Trophoblast cell (in vitro differentiated cells and primary cell): ENCODE measurements around the gene RPRD2. TPM values are rescaled to one million over a fixed set of nuclear protein-coding genes. Genes with fewer than 3 reads are reported as not detected.
A peak's percentile ranks its signal among the peaks of the same experiment; 100 is the strongest.
"Not testable (repeated sequence)": the region's sequence is repeated elsewhere in the genome, so short reads cannot be mapped to it uniquely, and the experiment has no call there.

Experiments used
- DNase-seq, 2 donors: peaks; one replicate each; pipeline ENCODE4 v3.0.0-alpha.2; 2016
- H2AFZ ChIP-seq: 2 replicates; pipeline ENCODE4 v1.6.1; 2013; ENCODE audit warnings: low read length, moderate library complexity, mild to moderate bottlenecking; ENCODE audit not compliant: insufficient read depth, poor library complexity
- H2AK5ac ChIP-seq: 2 replicates; pipeline ENCODE4 v1.6.1; 2013; ENCODE audit warnings: mild to moderate bottlenecking, low read length
- H2BK120ac ChIP-seq: 2 replicates; pipeline ENCODE4 v1.6.1; 2013; ENCODE audit warnings: low read length, mild to moderate bottlenecking, moderate library complexity; ENCODE audit not compliant: insufficient read depth, poor library complexity
- H2BK12ac ChIP-seq: 2 replicates; pipeline ENCODE4 v1.6.1; 2013; ENCODE audit warnings: mild to moderate bottlenecking, low read length, moderate library complexity
- H2BK5ac ChIP-seq: 2 replicates; pipeline ENCODE4 v1.6.1; 2013; ENCODE audit warnings: low read length, low read depth, moderate library complexity, mild to moderate bottlenecking; ENCODE audit not compliant: poor library complexity
- H3K14ac ChIP-seq: 2 replicates; pipeline ENCODE4 v1.6.1; 2013; ENCODE audit warnings: mild to moderate bottlenecking, low read length
- H3K18ac ChIP-seq: 2 replicates; pipeline ENCODE4 v1.6.1; 2013; ENCODE audit warnings: mild to moderate bottlenecking, low read length
- H3K23ac ChIP-seq: 2 replicates; pipeline ENCODE4 v1.6.1; 2013; ENCODE audit warnings: low read length
- H3K27ac ChIP-seq: 2 replicates; pipeline ENCODE4 v1.5.1; 2013; ENCODE audit warnings: low read depth, mild to moderate bottlenecking, inconsistent platforms, low read length, moderate library complexity
- H3K27me3 ChIP-seq: 2 replicates; pipeline ENCODE4 v1.6.1; 2013; ENCODE audit warnings: inconsistent platforms, mild to moderate bottlenecking, low read length, moderate library complexity; ENCODE audit not compliant: insufficient read depth
- H3K36me3 ChIP-seq, 2 experiments: 1 replicate in 1 of 2; 2 replicates in 1 of 2; pipeline ENCODE4 v1.6.1; 2013; ENCODE audit warnings: low read length in 2 of 2, mild to moderate bottlenecking in 2 of 2, moderate library complexity in 1 of 2; ENCODE audit not compliant: insufficient read depth in 2 of 2, control insufficient read depth in 1 of 2
- H3K4ac ChIP-seq: 2 replicates; pipeline ENCODE4 v1.6.1; 2013; ENCODE audit warnings: low read depth, mild to moderate bottlenecking, low read length, moderate library complexity
- H3K4me1 ChIP-seq, 2 experiments: 1 replicate in 1 of 2; 2 replicates in 1 of 2; pipeline ENCODE4 v1.6.1; 2013; ENCODE audit warnings: low read length in 2 of 2, mild to moderate bottlenecking in 2 of 2, moderate library complexity in 1 of 2; ENCODE audit not compliant: insufficient read depth in 2 of 2, control insufficient read depth in 1 of 2
- H3K4me2 ChIP-seq: 2 replicates; pipeline ENCODE4 v1.6.1; 2013; ENCODE audit warnings: inconsistent platforms, mild to moderate bottlenecking, low read length, moderate library complexity
- H3K4me3 ChIP-seq: 2 replicates; pipeline ENCODE4 v1.5.1; 2013; ENCODE audit warnings: mild to moderate bottlenecking, low read depth, low read length, inconsistent platforms
- H3K79me1 ChIP-seq: one replicate; pipeline ENCODE4 v1.6.1; 2013; ENCODE audit warnings: low read length
- H3K79me2 ChIP-seq: 2 replicates; pipeline ENCODE4 v1.6.1; 2013; ENCODE audit warnings: low read length, mild to moderate bottlenecking; ENCODE audit not compliant: control insufficient read depth, insufficient read depth, poor library complexity
- H3K9ac ChIP-seq: 2 replicates; pipeline ENCODE4 v1.6.1; 2013; ENCODE audit warnings: mild to moderate bottlenecking, low read length
- H3K9me3 ChIP-seq: 2 replicates; pipeline ENCODE4 v1.6.1; 2013; ENCODE audit warnings: low read depth, mild to moderate bottlenecking, control low read depth, inconsistent platforms, low read length; ENCODE audit not compliant: insufficient read depth
- H4K12ac ChIP-seq: 2 replicates; pipeline ENCODE4 v1.6.1; 2013; ENCODE audit warnings: low read depth, mild to moderate bottlenecking, low read length, moderate library complexity
- H4K8ac ChIP-seq: 2 replicates; pipeline ENCODE4 v1.6.1; 2013; ENCODE audit warnings: low read depth, mild to moderate bottlenecking, low read length, moderate library complexity
- H4K91ac ChIP-seq: one replicate; pipeline ENCODE4 v1.6.1; 2013; ENCODE audit warnings: low read depth, mild to moderate bottlenecking, low read length, moderate library complexity
- WGBS: extraction: QIAGEN DNeasy Blood & Tissue Kit; methylation state at CpG from one replicate; pipeline ENCODE4 v1.1.7; 2013; ENCODE audit warnings: missing lambda C conversion rate; ENCODE audit not compliant: insufficient read length, insufficient coverage; ENCODE audit errors: extremely low coverage; 5-methylcytosine and 5-hydroxymethylcytosine counted together
- polyA plus RNA-seq: library from polyadenylated mRNA; stranded (reverse); fragments of 200-250 nt; gene quantifications from 2 replicates; pipeline ENCODE4 v1.2.3, GENCODE V29; 2013

RPRD2 gene
- polyA plus RNA-seq: 20.1 and 20.3 TPM in 2 replicates

- Histone ChIP-seq H4K91ac (peak within 1 kb of the TSS; percentile 85), H2BK12ac (peak within 1 kb of the TSS; percentile 63), H3K36me3 (no peaks in the 10 kb centered on the region), H3K27ac (peak within 1 kb of the TSS; percentile 92), H3K27me3 (no peaks in the 10 kb centered on the region), H4K12ac (peak within 1 kb of the TSS; percentile 91), H2BK120ac (peak within 1 kb of the TSS; percentile 92), H3K9me3 (no peaks in the 10 kb centered on the region), H2AFZ (peak within 1 kb of the TSS; percentile 57), H3K9ac (peak within 1 kb of the TSS; percentile 90), H3K79me2 (peaks cover 15% of the 10 kb centered on the region), H4K8ac (peak within 1 kb of the TSS; percentile 94), H3K4ac (peak within 1 kb of the TSS; percentile 83), H3K4me1 (peaks cover 0 to 4% of the 10 kb centered on the region in 2 experiments), H2BK5ac (peak within 1 kb of the TSS; percentile 88), H3K23ac (no peak within 1 kb of the TSS), H3K79me1 (peaks cover 13% of the 10 kb centered on the region), H3K4me2 (peak within 1 kb of the TSS; percentile 82), H2AK5ac (peak within 1 kb of the TSS; percentile 78), H3K18ac (peak within 1 kb of the TSS; percentile 83), H3K14ac (peak within 1 kb of the TSS; percentile 83), H3K4me3 (peak within 1 kb of the TSS; percentile 79)
- no CpG with 5 or more reads among the region's 36 CpGs for WGBS
- DNase-seq: peak; percentile 100
Measured at GRCh38 chr1:150363426-150364230, at the start of gene RPRD2. Gene RPRD2 (plus strand): TSS chr1:150364147. CDS start chr1:150364715, 568 bp downstream.

- not testable (repeated sequence) for H3K36me3 ChIP-seq, H2BK12ac ChIP-seq, H4K8ac ChIP-seq, H3K14ac ChIP-seq, DNase-seq, H4K12ac ChIP-seq, H3K4me2 ChIP-seq, H3K9me3 ChIP-seq, H3K9ac ChIP-seq, H2AK5ac ChIP-seq, H3K4me3 ChIP-seq, H3K27me3 ChIP-seq, H3K23ac ChIP-seq, H3K18ac ChIP-seq, H2BK5ac ChIP-seq, H3K4me1 ChIP-seq, H3K27ac ChIP-seq, H2BK120ac ChIP-seq, H3K4ac ChIP-seq, H3K79me2 ChIP-seq, H4K91ac ChIP-seq, H3K79me1 ChIP-seq, H2AFZ ChIP-seq
- no CpG with 5 or more reads among the region's 4 CpGs for WGBS
Measured at GRCh38 chr1:150314691-150315090, 49.3 kb upstream of the RPRD2 start.

GRCh38 chr1:150320667-150320978 lies 43.3 kb upstream of the RPRD2 start:
- Histone ChIP-seq H3K4me1 (peaks cover 0 to 5% of the 10 kb centered on the region in 2 experiments), H2BK120ac (peak overlapping the region; percentile 60), H3K4me3 (no peak overlapping the region), H3K9ac (no peak overlapping the region), H3K14ac (no peak overlapping the region), H2AK5ac (peak overlapping the region; percentile 94), H3K79me2 (peaks cover 7% of the 10 kb centered on the region), H4K12ac (peak overlapping the region; percentile 93), H2AFZ (no peak overlapping the region), H4K91ac (peak overlapping the region; percentile 68), H3K4ac (no peak overlapping the region), H3K23ac (no peak overlapping the region), H3K36me3 (peaks cover 4 to 5% of the 10 kb centered on the region in 2 experiments), H3K9me3 (no peaks in the 10 kb centered on the region), H3K18ac (no peak overlapping the region), H2BK12ac (no peak overlapping the region), H3K4me2 (peak overlapping the region; percentile 48), H3K79me1 (peaks cover 4% of the 10 kb centered on the region), H3K27ac (no peak overlapping the region), H4K8ac (peak overlapping the region; percentile 93), H2BK5ac (no peak overlapping the region), H3K27me3 (no peaks in the 10 kb centered on the region)
- DNase-seq: peak in 1 of 2 donors; percentile 21
- no CpG with 5 or more reads among the region's 8 CpGs for WGBS

GRCh38 chr1:150321826-150322166 lies 42.2 kb upstream of the RPRD2 start:
- H3K79me2 ChIP-seq: peaks cover 7% of the 10 kb centered on the region
- H3K9me3 ChIP-seq: no peaks in the 10 kb centered on the region
- H3K4me2 ChIP-seq: peak overlapping the region; percentile 80
- no peak for DNase-seq
- H2AK5ac ChIP-seq: no peak overlapping the region
- H4K91ac ChIP-seq: peak overlapping the region; percentile 56
- peaks cover 4% of the 10 kb centered on the region for H3K79me1 ChIP-seq
- H2AFZ ChIP-seq: peak overlapping the region; percentile 38
- peaks cover 0 to 5% of the 10 kb centered on the region in 2 experiments for H3K4me1 ChIP-seq
- H3K18ac ChIP-seq: peak overlapping the region; percentile 67
- peak overlapping the region; percentile 96 for H3K9ac ChIP-seq
- H3K4me3 ChIP-seq: peak overlapping the region; percentile 98
- H2BK5ac ChIP-seq: peak overlapping the region; percentile 28
- H2BK12ac ChIP-seq: no peak overlapping the region
- H3K36me3 ChIP-seq: peaks cover 5 to 9% of the 10 kb centered on the region in 2 experiments
- no peak overlapping the region for H2BK120ac ChIP-seq
- H3K27ac ChIP-seq: peak overlapping the region; percentile 80
- peak overlapping the region; percentile 80 for H4K8ac ChIP-seq
- H3K27me3 ChIP-seq: no peaks in the 10 kb centered on the region
- H3K23ac ChIP-seq: no peak overlapping the region
- H4K12ac ChIP-seq: peak overlapping the region; percentile 76
- peak overlapping the region; percentile 35 for H3K4ac ChIP-seq
- peak overlapping the region; percentile 48 for H3K14ac ChIP-seq
- no CpG with 5 or more reads among the region's 9 CpGs for WGBS
